ENCODE results near the gene ARHGAP20. TPM values are rescaled to one million over a fixed set of nuclear protein-coding genes. Genes with fewer than 3 reads are reported as not detected.

The ARHGAP20 gene
- total and polyA plus RNA-seq, 2 of the 8 experiments (the other 6 are each of a cell fraction or from before 2014, with no cell fraction given) = 0.05 to 0.28 TPM

GRCh38 chr11:110704210-110704864 lies 7.9 kb downstream of the ARHGAP20 start:
- Histone ChIP-seq H2AFZ (ENCODE audit: low read length) (no peak overlapping the region), H3K9ac (replicated peaks in 1 of 4; ENCODE audit: extremely low read depth in 1 of 4, low read depth in 3 of 4, low read length in 3 of 4) (no peak overlapping the region), H3K4me1 (replicated peaks in 1 of 4; ENCODE audit: control insufficient read depth in 3 of 4, insufficient read depth in 4 of 4, low read length in 3 of 4) (no peaks in the 10 kb centered on the region), H3K79me2 (ENCODE audit: control insufficient read depth in 1 of 2, insufficient read depth in 2 of 2, low read length in 2 of 2) (no peaks in the 10 kb centered on the region), H2BK12ac (ENCODE audit: low read depth, low read length) (no peak overlapping the region), H4K20me1 (replicated peaks in 1 of 2; ENCODE audit: control insufficient read depth in 1 of 2, insufficient read depth in 2 of 2, low read length in 2 of 2) (no peaks in the 10 kb centered on the region), H2BK120ac (replicated peaks; ENCODE audit: low read depth, low read length) (no peak overlapping the region), H3K4me2 (ENCODE audit: insufficient read depth in 1 of 2, low read depth in 2 of 2, low read length in 2 of 2) (no peak overlapping the region), H3K18ac (ENCODE audit: extremely low read depth, low read length) (no peak overlapping the region), H3K79me1 (ENCODE audit: low read depth, low read length) (no peaks in the 10 kb centered on the region), H4K5ac (ENCODE audit: insufficient read length, low read depth, low read length) (no peak overlapping the region), H3K27ac (ENCODE audit: low read depth, low read length) (no peak overlapping the region), H2AK5ac (ENCODE audit: low read depth, low read length) (no peak overlapping the region), H3K23me2 (ENCODE audit: low read depth, low read length) (no peaks in the 10 kb centered on the region), H3K36me3 (ENCODE audit: control insufficient read depth in 2 of 4, insufficient read depth in 4 of 4, low read length in 3 of 4) (no peaks in the 10 kb centered on the region), H3K4ac (replicated peaks; ENCODE audit: insufficient read length, low read depth, low read length) (no peak overlapping the region), H4K91ac (replicated peaks; ENCODE audit: insufficient read length, low read length) (no peak overlapping the region), H2BK15ac (ENCODE audit: low read length) (no peak overlapping the region), H4K8ac (ENCODE audit: extremely low read depth, insufficient read depth, low read length) (no peak overlapping the region), H3K14ac (ENCODE audit: insufficient read length) (no peak overlapping the region), H2BK20ac (ENCODE audit: low read length) (no peak overlapping the region), H3K9me3 (ENCODE audit: insufficient read depth in 2 of 2, low read depth in 1 of 2, low read length in 1 of 2) (no peaks in the 10 kb centered on the region), H2BK5ac (ENCODE audit: low read depth, low read length) (no peak overlapping the region), H3K56ac (replicated peaks; ENCODE audit: insufficient read length, low read depth, low read length) (no peak overlapping the region), H3K27me3 (replicated peaks in 1 of 4; ENCODE audit: control insufficient read depth in 3 of 4, extremely low read depth in 1 of 4, insufficient read depth in 3 of 4, low read length in 3 of 4) (peaks cover 0 to 3% (median 1%) of the 10 kb centered on the region in 4 experiments; a peak in 2 of 7 replicates), H3K4me3 (ENCODE audit: extremely low read depth in 1 of 4, insufficient read depth in 2 of 4, low read depth in 3 of 4, low read length in 4 of 4) (no peak overlapping the region), H3K23ac (ENCODE audit: insufficient read length) (no peak overlapping the region)
- no peak for DNase-seq (ENCODE audit: low read depth in 1 of 2, low spot score in 2 of 2)
- 87% methylated on average over 5 of the region's 5 CpGs; no CpG with 5 or more reads in 1 of the 2 experiments for WGBS, 2 experiments (ENCODE audit: extremely low coverage in 1 of 2, insufficient coverage in 1 of 2, insufficient read length in 1 of 2, insufficient replicate concordance in 2 of 2, low coverage in 1 of 2, low lambda C conversion rate in 2 of 2, missing lambda C conversion rate in 1 of 2)
- ChIA-PET CTCF (ENCODE audit: partially characterized antibody) (interaction anchor here (0.8 kb wide), 1 partner anchor 863 kb away, joined by 3 read pairs; no protein-coding TSS in a partner anchor), POLR2A (ENCODE audit: partially characterized antibody) (no interaction called here)
- FAIRE-seq = no peak
- TF ChIP-seq SP4 (IDR thresholded peaks at IDR 0.05; ENCODE audit: low read length) (no peak), CHD2 (IDR thresholded peaks at IDR 0.05; ENCODE audit: low read length) (no peak)

Data from H1 (cell line).